ENCODE measurements around the gene PRKRA. TPM values are rescaled to one million over a fixed set of nuclear protein-coding genes. Genes with fewer than 3 reads are reported as not detected.

Gene PRKRA
- total RNA-seq, 1 donor from 2014 or later: 61.3 TPM

- intact Hi-C loops (cut with micrococcal nuclease): no loop called here
- Mint-ChIP-seq H3K9me3 (no peaks in the 10 kb centered on the region), H3K27ac (no peak overlapping the region), H3K36me3 (ENCODE audit: low read depth) (peaks cover 43% of the 10 kb centered on the region), H3K27me3 (no peaks in the 10 kb centered on the region), H3K4me1 (peaks cover 39% of the 10 kb centered on the region), H3K4me3 (no peak overlapping the region)
- ChIA-PET POLR2A (no interaction called here), CTCF (no interaction called here)
- ATAC-seq (ENCODE audit: low read depth): no peak
- no peak for TF ChIP-seq CTCF (IDR thresholded peaks at IDR 0.05)
- no peak for DNase-seq
Observed at GRCh38 chr2:178485356-178485755, 34.4 kb upstream of the PRKRA start.

GRCh38 chr2:178484245-178485041 is 33.5 kb upstream of the PRKRA start:
- intact Hi-C loops (cut with micrococcal nuclease): no loop called here
- Mint-ChIP-seq H3K4me3 (no peak overlapping the region), H3K9me3 (no peaks in the 10 kb centered on the region), H3K27me3 (no peaks in the 10 kb centered on the region), H3K27ac (no peak overlapping the region), H3K36me3 (ENCODE audit: low read depth) (peaks cover 35% of the 10 kb centered on the region), H3K4me1 (peaks cover 40% of the 10 kb centered on the region)
- DNase-seq (no peak), ATAC-seq (ENCODE audit: low read depth) (no peak)
- ChIA-PET CTCF (no interaction called here), POLR2A (no interaction called here)
- no peak for TF ChIP-seq CTCF (IDR thresholded peaks at IDR 0.05)

GRCh38 chr2:178482437-178482836 is 31.5 kb upstream of the PRKRA start:
- no peak for DNase-seq

GRCh38 chr2:178480227-178481181 is 29.5 kb upstream of the PRKRA start, which contains the start of gene PLEKHA3:
Gene PLEKHA3, plus strand, starts transcription at chr2:178480457. Its CDS starts 413 bp downstream, at chr2:178480870.
- Mint-ChIP-seq H3K27me3 (no peaks in the 10 kb centered on the region), H3K4me1 (peaks cover 55% of the 10 kb centered on the region), H3K9me3 (no peaks in the 10 kb centered on the region), H3K36me3 (ENCODE audit: low read depth) (peaks cover 12% of the 10 kb centered on the region), H3K27ac (peak within 1 kb of the TSS; percentile 97), H3K4me3 (peak within 1 kb of the TSS; percentile 94)
- intact Hi-C loops (cut with micrococcal nuclease): loop anchor here (1.0 to 2.0 kb wide), 3 partner anchors 14 to 50 kb away; no protein-coding TSS in a partner anchor
- peak; percentile 59 for ATAC-seq (ENCODE audit: low read depth)
- TF ChIP-seq CTCF (IDR thresholded peaks at IDR 0.05): no peak
- ChIA-PET POLR2A (interaction anchor here (1.1 to 4.1 kb wide), 3 partner anchors 30 to 197 kb away, joined by 3 to 70 read pairs (median 4); partner anchors contain the start of genes PJVK and PRKRA), CTCF (no interaction called here)
- peak; percentile 79 for DNase-seq

More at GRCh38 chr2:178482437-178482836, 31.5 kb upstream of the PRKRA start:
- TF ChIP-seq CTCF (IDR thresholded peaks at IDR 0.05): no peak
- Mint-ChIP-seq H3K9me3 (no peaks in the 10 kb centered on the region), H3K36me3 (ENCODE audit: low read depth) (peaks cover 27% of the 10 kb centered on the region), H3K4me3 (peak overlapping the region; percentile 72), H3K4me1 (peaks cover 55% of the 10 kb centered on the region), H3K27ac (peak overlapping the region; percentile 80), H3K27me3 (no peaks in the 10 kb centered on the region)
- ATAC-seq (ENCODE audit: low read depth): peak; percentile 30
- POLR2A ChIA-PET: interaction anchor here (0.6 to 4.1 kb wide), 6 partner anchors 29 to 1218 kb away, joined by 3 to 70 read pairs (median 5); partner anchors contain the start of genes NFE2L2, PJVK and PRKRA
- CTCF ChIA-PET: interaction anchor here (0.6 to 2.0 kb wide), 2 partner anchors 68 to 127 kb away, joined by 3 to 5 read pairs; no protein-coding TSS in a partner anchor
- intact Hi-C loops (cut with micrococcal nuclease): no loop called here

All from activated B cell treated with CpG ODN at 0.5 μM for 24 hours (primary cell).